Measurements from ENCODE around the gene TBP. TPM values are rescaled to one million over a fixed set of nuclear protein-coding genes. Genes with fewer than 3 reads are reported as not detected.

TBP gene
- total and polyA plus RNA-seq, 2 of the 13 experiments (the other 11 are each of a cell fraction or from before 2014, with no cell fraction given): 21.7 to 28.1 TPM

GRCh38 chr6:170552765-170553533 lies 1.2 kb upstream of the TBP start, which contains the start of gene PSMB1 (continued):
- TF ChIP-seq ZBTB4 (CRISPR knock-in tag; IDR thresholded peaks at IDR 0.05; ENCODE audit: borderline replicate concordance) (peak; percentile 47; the same call in 1 of the 2 replicates), KDM2A (CRISPR knock-in tag; IDR thresholded peaks at IDR 0.05; ENCODE audit: borderline replicate concordance, low read depth) (peak; percentile 86), ARID5B (CRISPR knock-in tag; IDR thresholded peaks at IDR 0.05) (peak; percentile 62), ZKSCAN1 (IDR thresholded peaks at IDR 0.05; ENCODE audit: low read length) (no peak), DPF2 (CRISPR knock-in tag; IDR thresholded peaks at IDR 0.05; ENCODE audit: borderline replicate concordance, low read depth) (no peak), PCBP1 (IDR thresholded peaks at IDR 0.05; ENCODE audit: borderline replicate concordance, low read depth, low read length) (peak; percentile 84; the same call in 1 of the 2 replicates), ZBTB7B (CRISPR knock-in tag; IDR thresholded peaks at IDR 0.05) (no peak), ZNF329 (CRISPR knock-in tag; IDR thresholded peaks at IDR 0.05; ENCODE audit: low read depth) (peak; percentile 80; the same call in 1 of the 2 replicates), ZNF503 (CRISPR knock-in tag; IDR thresholded peaks at IDR 0.05) (peak; percentile 39; the same call in 1 of the 2 replicates), NFIC (IDR thresholded peaks at IDR 0.05; ENCODE audit: low read length) (no peak), ZNF556 (CRISPR knock-in tag; IDR thresholded peaks at IDR 0.05; ENCODE audit: borderline replicate concordance) (peak; percentile 49; the same call in 1 of the 2 replicates), CHD2 (IDR thresholded peaks at IDR 0.05; ENCODE audit: low read depth, low read length) (no peak; the same call in 1 of the 2 replicates), RFX3 (CRISPR knock-in tag; IDR thresholded peaks at IDR 0.05) (no peak)
- TF ChIP-seq, protein P1, sequence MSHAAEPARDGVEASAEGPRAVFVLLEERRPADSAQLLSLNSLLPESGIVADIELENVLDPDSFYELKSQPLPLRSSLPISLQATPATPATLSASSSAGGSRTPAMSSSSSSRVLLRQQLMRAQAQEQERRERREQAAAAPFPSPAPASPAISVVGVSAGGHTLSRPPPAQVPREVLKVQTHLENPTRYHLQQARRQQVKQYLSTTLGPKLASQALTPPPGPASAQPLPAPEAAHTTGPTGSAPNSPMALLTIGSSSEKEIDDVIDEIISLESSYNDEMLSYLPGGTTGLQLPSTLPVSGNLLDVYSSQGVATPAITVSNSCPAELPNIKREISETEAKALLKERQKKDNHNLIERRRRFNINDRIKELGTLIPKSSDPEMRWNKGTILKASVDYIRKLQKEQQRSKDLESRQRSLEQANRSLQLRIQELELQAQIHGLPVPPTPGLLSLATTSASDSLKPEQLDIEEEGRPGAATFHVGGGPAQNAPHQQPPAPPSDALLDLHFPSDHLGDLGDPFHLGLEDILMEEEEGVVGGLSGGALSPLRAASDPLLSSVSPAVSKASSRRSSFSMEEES (CRISPR knock-in tag; IDR thresholded peaks at IDR 0.05): 0 out of 2 replicates have a peak, but pooled peaks have one; percentile 37
- TF ChIP-seq, protein P2, sequence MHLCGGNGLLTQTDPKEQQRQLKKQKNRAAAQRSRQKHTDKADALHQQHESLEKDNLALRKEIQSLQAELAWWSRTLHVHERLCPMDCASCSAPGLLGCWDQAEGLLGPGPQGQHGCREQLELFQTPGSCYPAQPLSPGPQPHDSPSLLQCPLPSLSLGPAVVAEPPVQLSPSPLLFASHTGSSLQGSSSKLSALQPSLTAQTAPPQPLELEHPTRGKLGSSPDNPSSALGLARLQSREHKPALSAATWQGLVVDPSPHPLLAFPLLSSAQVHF (CRISPR knock-in tag; IDR thresholded peaks at IDR 0.05): peak; percentile 56
- TF ChIP-seq, protein P3, sequence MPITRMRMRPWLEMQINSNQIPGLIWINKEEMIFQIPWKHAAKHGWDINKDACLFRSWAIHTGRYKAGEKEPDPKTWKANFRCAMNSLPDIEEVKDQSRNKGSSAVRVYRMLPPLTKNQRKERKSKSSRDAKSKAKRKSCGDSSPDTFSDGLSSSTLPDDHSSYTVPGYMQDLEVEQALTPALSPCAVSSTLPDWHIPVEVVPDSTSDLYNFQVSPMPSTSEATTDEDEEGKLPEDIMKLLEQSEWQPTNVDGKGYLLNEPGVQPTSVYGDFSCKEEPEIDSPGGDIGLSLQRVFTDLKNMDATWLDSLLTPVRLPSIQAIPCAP (CRISPR knock-in tag; IDR thresholded peaks at IDR 0.05; ENCODE audit: low read depth): peak; percentile 94

Measured in HepG2 (cell line).